ENCODE data around the gene RPS25. TPM values are rescaled to one million over a fixed set of nuclear protein-coding genes. Genes with fewer than 3 reads are reported as not detected.
"Not testable (repeated sequence)": the region's sequence is repeated elsewhere in the genome, so short reads cannot be mapped to it uniquely, and the experiment has no call there.

The RPS25 gene
- total and polyA plus RNA-seq, 2 experiments from 2014 or later, result 1,103 to 1,239 TPM

DNA sequence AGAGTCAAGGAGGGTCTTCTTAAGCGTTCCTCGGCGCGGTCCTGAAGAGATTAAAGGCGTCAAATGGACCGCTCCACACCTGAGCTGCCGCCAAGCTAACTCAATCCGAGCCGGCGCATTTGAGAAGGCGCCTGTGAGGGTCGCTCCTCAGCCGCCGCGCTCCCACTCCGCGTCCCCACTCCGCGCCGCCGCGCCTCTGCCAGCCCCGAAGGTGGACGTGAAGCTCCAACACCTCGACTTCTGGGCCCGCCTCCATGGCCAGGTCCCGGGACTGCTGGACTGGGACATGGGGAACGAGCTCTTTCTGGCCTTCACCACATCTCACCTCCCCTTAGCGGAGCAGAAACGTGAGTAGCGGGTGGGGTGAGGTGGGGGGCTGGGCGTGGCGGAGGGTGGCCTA is 46.5 kb downstream of the RPS25 start, which contains the start of gene FOXR1:
FOXR1 (plus strand) TSS at position 116 of the 400 bp plus-strand sequence; CDS start at position 287, 171 bp downstream.
- Histone ChIP-seq H3K27me3 (replicated peaks; ENCODE audit: insufficient read depth) (peaks cover 13% of the 10 kb centered on the region; the same call in 1 of the 2 replicates), H3K79me2 (ENCODE audit: insufficient read depth) (no peaks in the 10 kb centered on the region), H3K9ac (no peak within 1 kb of the TSS), H3K4me2 (ENCODE audit: unreplicated experiment) (no peak within 1 kb of the TSS), H3K27ac (no peak within 1 kb of the TSS), H2AFZ (no peak within 1 kb of the TSS), H3K4me3 (no peak within 1 kb of the TSS), H4K20me1 (ENCODE audit: insufficient read depth) (no peaks in the 10 kb centered on the region), H3F3A (ENCODE audit: insufficient read depth) (no peaks in the 10 kb centered on the region), H3K4me1 (ENCODE audit: insufficient read depth) (no peaks in the 10 kb centered on the region), H3K9me2 (ENCODE audit: insufficient read depth) (no peaks in the 10 kb centered on the region), H3K36me3 (ENCODE audit: low read depth) (no peaks in the 10 kb centered on the region), H3K9me3 (ENCODE audit: low read depth) (no peaks in the 10 kb centered on the region)
- no peak for DNase-seq
- TF ChIP-seq EZH2phosphoT487 (IDR thresholded peaks at IDR 0.05; ENCODE audit: insufficient read depth, low read depth) (no peak), EZH2 (IDR thresholded peaks at IDR 0.05; ENCODE audit: insufficient read depth, poor library complexity, severe bottlenecking) (no peak)
- in situ Hi-C loops (cut with MboI), result no loop called here
- 49 to 56% methylated on average over 31 to 33 of the region's 33 CpGs for WGBS, 2 experiments (ENCODE audit: low coverage in 1 of 2, low lambda C conversion rate in 2 of 2, missing lambda C conversion rate in 2 of 2)

DNA sequence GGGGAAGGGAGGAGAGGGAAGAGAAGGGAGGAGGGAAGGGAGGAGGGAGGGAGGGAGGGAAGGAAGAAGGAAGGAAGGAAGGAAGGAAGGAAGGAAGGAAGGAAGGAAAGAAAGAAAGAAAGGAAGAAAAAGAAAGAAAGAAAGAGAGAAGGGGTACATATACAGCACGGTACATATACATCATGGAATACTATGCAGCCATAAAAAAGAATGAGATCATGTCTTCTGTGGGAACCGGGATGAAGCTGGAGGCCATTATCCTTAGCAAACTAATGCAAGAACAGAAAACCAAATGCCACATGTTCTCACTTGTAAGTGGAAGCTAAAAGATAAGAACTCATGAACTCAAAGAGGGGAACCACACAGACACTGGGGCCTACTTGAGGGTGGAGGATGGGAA is 48.6 kb downstream of the RPS25 start:
- H3K9me2 ChIP-seq (ENCODE audit: insufficient read depth); H3K27ac ChIP-seq; H3K79me2 ChIP-seq (ENCODE audit: insufficient read depth); H3K27me3 ChIP-seq (replicated peaks; ENCODE audit: insufficient read depth); H4K20me1 ChIP-seq (ENCODE audit: insufficient read depth); DNase-seq; H3K4me2 ChIP-seq (ENCODE audit: unreplicated experiment); H3K9ac ChIP-seq; H3F3A ChIP-seq (ENCODE audit: insufficient read depth); in situ Hi-C loops (cut with MboI); H3K4me3 ChIP-seq; H3K9me3 ChIP-seq (ENCODE audit: low read depth); H2AFZ ChIP-seq; H3K4me1 ChIP-seq (ENCODE audit: insufficient read depth); H3K36me3 ChIP-seq (ENCODE audit: low read depth): not testable (repeated sequence)
- 58 to 61% methylated on average over 2 of the region's 2 CpGs for WGBS, 2 experiments (ENCODE audit: low coverage in 1 of 2, low lambda C conversion rate in 2 of 2, missing lambda C conversion rate in 2 of 2)

Small RNA genes lying within 50 kb of the gene (microRNA-seq; reads per million reads assigned to microRNA genes)
- gene MIR3656 (ENCODE audit: borderline number of aligned reads), result not detected

Small RNA genes lying within 50 kb of the gene (small RNA-seq; reads per million reads assigned to genes)
- gene AP003392.2 (ENCODE audit: low read depth, low replicate concordance) (not detected), gene RF00017 (ENCODE audit: low read depth, low replicate concordance) (not detected), gene RF00019 (ENCODE audit: low read depth, low replicate concordance) (not detected)

Other genes starting within 250 kb of the RPS25 start
- gene DDX6, start 227.2 kb downstream of the RPS25 start, total RNA-seq (2014; rRNA removed; shearing (Covaris generic)), result 84.6 and 88.9 TPM in 2 replicates
- 20.9 and 21.3 TPM in 2 replicates for gene DDX6, start 227.2 kb downstream of the RPS25 start, polyA plus RNA-seq (2016; fragmentation: Nextera tagmentation; extraction: Ambion mirVana)
- not detected in 2 replicates for gene CXCR5, start 134.5 kb downstream of the RPS25 start, total RNA-seq (2014; rRNA removed; shearing (Covaris generic))
- gene CXCR5, start 134.5 kb downstream of the RPS25 start, polyA plus RNA-seq (2016; fragmentation: Nextera tagmentation; extraction: Ambion mirVana), result not detected in 2 replicates
- gene BCL9L, start 92.4 kb downstream of the RPS25 start, total RNA-seq (2014; rRNA removed; shearing (Covaris generic)), result 13.9 and 17.6 TPM in 2 replicates
- 7.2 TPM in 2 replicates for gene BCL9L, start 92.4 kb downstream of the RPS25 start, polyA plus RNA-seq (2016; fragmentation: Nextera tagmentation; extraction: Ambion mirVana)
- gene UPK2, start 62.0 kb downstream of the RPS25 start, total RNA-seq (2014; rRNA removed; shearing (Covaris generic)), result not detected in 2 replicates
- 0.27 and 0.28 TPM in 2 replicates for gene UPK2, start 62.0 kb downstream of the RPS25 start, polyA plus RNA-seq (2016; fragmentation: Nextera tagmentation; extraction: Ambion mirVana)
- gene FOXR1, start 46.6 kb downstream of the RPS25 start, total RNA-seq (2014; rRNA removed; shearing (Covaris generic)), result not detected in 2 replicates
- gene FOXR1, start 46.6 kb downstream of the RPS25 start, polyA plus RNA-seq (2016; fragmentation: Nextera tagmentation; extraction: Ambion mirVana), result not detected in 2 replicates
- 15.3 and 19.3 TPM in 2 replicates for gene CENATAC, start 20.2 kb downstream of the RPS25 start, total RNA-seq (2014; rRNA removed; shearing (Covaris generic))
- 10.4 and 13.1 TPM in 2 replicates for gene CENATAC, start 20.2 kb downstream of the RPS25 start, polyA plus RNA-seq (2016; fragmentation: Nextera tagmentation; extraction: Ambion mirVana)
- gene TRAPPC4, start 423 bp upstream of the RPS25 start, total RNA-seq (2014; rRNA removed; shearing (Covaris generic)), result 70.4 and 90.6 TPM in 2 replicates
- 207 and 210 TPM in 2 replicates for gene TRAPPC4, start 423 bp upstream of the RPS25 start, polyA plus RNA-seq (2016; fragmentation: Nextera tagmentation; extraction: Ambion mirVana)
- gene SLC37A4, start 12.5 kb upstream of the RPS25 start, total RNA-seq (2014; rRNA removed; shearing (Covaris generic)), result 11.1 and 13.7 TPM in 2 replicates
- 7.8 and 7.9 TPM in 2 replicates for gene SLC37A4, start 12.5 kb upstream of the RPS25 start, polyA plus RNA-seq (2016; fragmentation: Nextera tagmentation; extraction: Ambion mirVana)
- 85.4 and 97.0 TPM in 2 replicates for gene HYOU1, start 38.9 kb upstream of the RPS25 start, total RNA-seq (2014; rRNA removed; shearing (Covaris generic))
- gene HYOU1, start 38.9 kb upstream of the RPS25 start, polyA plus RNA-seq (2016; fragmentation: Nextera tagmentation; extraction: Ambion mirVana), result 56.3 and 58.5 TPM in 2 replicates
- gene VPS11, start 49.5 kb upstream of the RPS25 start, total RNA-seq (2014; rRNA removed; shearing (Covaris generic)), result 21.0 and 27.9 TPM in 2 replicates
- 22.3 and 24.1 TPM in 2 replicates for gene VPS11, start 49.5 kb upstream of the RPS25 start, polyA plus RNA-seq (2016; fragmentation: Nextera tagmentation; extraction: Ambion mirVana)
- 5.1 and 8.5 TPM in 2 replicates for gene HMBS, start 66.5 kb upstream of the RPS25 start, total RNA-seq (2014; rRNA removed; shearing (Covaris generic))
- gene HMBS, start 66.5 kb upstream of the RPS25 start, polyA plus RNA-seq (2016; fragmentation: Nextera tagmentation; extraction: Ambion mirVana), result 46.1 and 53.3 TPM in 2 replicates
- gene DPAGT1, start 83.5 kb upstream of the RPS25 start, total RNA-seq (2014; rRNA removed; shearing (Covaris generic)), result 30.0 and 30.9 TPM in 2 replicates
- 68.6 and 73.6 TPM in 2 replicates for gene DPAGT1, start 83.5 kb upstream of the RPS25 start, polyA plus RNA-seq (2016; fragmentation: Nextera tagmentation; extraction: Ambion mirVana)
- gene C2CD2L, start 89.0 kb upstream of the RPS25 start, total RNA-seq (2014; rRNA removed; shearing (Covaris generic)), result 4.1 and 4.7 TPM in 2 replicates
- 2.6 and 3.1 TPM in 2 replicates for gene C2CD2L, start 89.0 kb upstream of the RPS25 start, polyA plus RNA-seq (2016; fragmentation: Nextera tagmentation; extraction: Ambion mirVana)
- gene HINFP, start 103.2 kb upstream of the RPS25 start, total RNA-seq (2014; rRNA removed; shearing (Covaris generic)), result 24.9 and 31.8 TPM in 2 replicates
- 8.3 and 9.1 TPM in 2 replicates for gene HINFP, start 103.2 kb upstream of the RPS25 start, polyA plus RNA-seq (2016; fragmentation: Nextera tagmentation; extraction: Ambion mirVana)
- gene ABCG4, start 130.7 kb upstream of the RPS25 start, total RNA-seq (2014; rRNA removed; shearing (Covaris generic)), result not detected in 2 replicates
- 0.06 and 0.14 TPM in 2 replicates for gene ABCG4, start 130.7 kb upstream of the RPS25 start, polyA plus RNA-seq (2016; fragmentation: Nextera tagmentation; extraction: Ambion mirVana)
- gene NLRX1, start 150.4 kb upstream of the RPS25 start, total RNA-seq (2014; rRNA removed; shearing (Covaris generic)), result 19.7 and 28.0 TPM in 2 replicates
- 13.4 and 13.8 TPM in 2 replicates for gene NLRX1, start 150.4 kb upstream of the RPS25 start, polyA plus RNA-seq (2016; fragmentation: Nextera tagmentation; extraction: Ambion mirVana)
- not detected in 2 replicates for gene NHERF4, start 167.1 kb upstream of the RPS25 start, total RNA-seq (2014; rRNA removed; shearing (Covaris generic))
- not detected in 2 replicates for gene NHERF4, start 167.1 kb upstream of the RPS25 start, polyA plus RNA-seq (2016; fragmentation: Nextera tagmentation; extraction: Ambion mirVana)
- gene CBL, start 188.0 kb upstream of the RPS25 start, total RNA-seq (2014; rRNA removed; shearing (Covaris generic)), result 7.8 and 8.6 TPM in 2 replicates
- 5.0 and 5.8 TPM in 2 replicates for gene CBL, start 188.0 kb upstream of the RPS25 start, polyA plus RNA-seq (2016; fragmentation: Nextera tagmentation; extraction: Ambion mirVana)

All from GM23248 (cell line).